Mesodermal cell (in vitro differentiated cells): Measurements from ENCODE around the gene TBL1X.

Experiments used
- H3K27ac ChIP-seq: 2 replicates; pipeline ENCODE4 v1.7.0; 2013; ENCODE audit warnings: mild to moderate bottlenecking, low read depth, low read length, moderate library complexity; ENCODE audit not compliant: severe bottlenecking
- H3K36me3 ChIP-seq: 2 replicates; pipeline ENCODE4 v1.7.1; 2013; ENCODE audit warnings: mild to moderate bottlenecking, low read length, moderate library complexity; ENCODE audit not compliant: control insufficient read depth, insufficient read depth
- H3K4me1 ChIP-seq: one replicate; pipeline ENCODE4 v1.7.1; 2013; ENCODE audit warnings: mild to moderate bottlenecking, low read length; ENCODE audit not compliant: insufficient read depth, control insufficient read depth, poor library complexity, severe bottlenecking
- H3K4me3 ChIP-seq: 2 replicates; pipeline ENCODE4 v1.7.0; 2013; ENCODE audit warnings: low read length, control low read depth, mild to moderate bottlenecking; ENCODE audit not compliant: insufficient read depth, poor library complexity, severe bottlenecking; ENCODE audit errors: extremely low read depth
- H3K9me3 ChIP-seq: 2 replicates; pipeline ENCODE4 v1.7.1; 2013; ENCODE audit warnings: mild to moderate bottlenecking, low read length, moderate library complexity; ENCODE audit not compliant: control insufficient read depth
- WGBS, 2 experiments: methylation state at CpG; one replicate each; pipeline ENCODE4 v1.1.5; 2013; ENCODE audit warnings: missing lambda C conversion rate in 2 of 2; ENCODE audit not compliant: insufficient coverage in 2 of 2; 5-methylcytosine and 5-hydroxymethylcytosine counted together

TBL1X gene

GRCh38 chrX:9495496-9495895, 30.6 kb downstream of the TBL1X start:
- 87 to 91% methylated on average over 5 to 7 of the region's 10 CpGs for WGBS, 2 experiments
- Histone ChIP-seq H3K27ac (no peak overlapping the region), H3K4me1 (peaks cover 10% of the 10 kb centered on the region), H3K4me3 (no peak overlapping the region), H3K36me3 (peaks cover 9% of the 10 kb centered on the region), H3K9me3 (no peaks in the 10 kb centered on the region)

GRCh38 chrX:9498236-9498635, 33.4 kb downstream of the TBL1X start:
- H3K27ac ChIP-seq: peak overlapping the region; percentile 64
- peaks cover 9% of the 10 kb centered on the region for H3K4me1 ChIP-seq
- no peak overlapping the region for H3K4me3 ChIP-seq
- H3K36me3 ChIP-seq: peaks cover 18% of the 10 kb centered on the region
- WGBS, 2 experiments: 75% methylated on average over 2 of the region's 5 CpGs; no CpG with 5 or more reads in 1 of the 2 experiments
- no peaks in the 10 kb centered on the region for H3K9me3 ChIP-seq

DNA sequence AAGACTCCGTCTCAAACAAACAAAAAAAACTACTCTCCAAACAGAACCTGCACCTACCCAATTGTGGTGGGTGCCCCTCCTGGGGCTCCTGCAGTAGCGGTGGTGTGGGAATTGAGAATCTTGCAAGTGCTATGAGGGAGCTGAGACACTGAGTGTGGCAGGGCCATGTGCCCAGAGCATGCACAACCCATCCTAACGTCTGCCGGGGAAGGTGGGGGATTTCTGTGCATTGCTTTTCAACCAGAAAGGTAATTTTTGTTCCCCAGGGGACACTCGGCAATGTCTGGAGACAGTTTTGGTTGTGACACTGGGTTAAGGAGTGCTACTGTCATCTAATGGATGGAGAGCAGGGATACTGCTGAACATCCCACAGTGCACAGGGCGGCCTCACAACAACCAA, 35.7 kb downstream of the TBL1X start:
- H3K9me3 ChIP-seq: no peaks in the 10 kb centered on the region
- H3K4me1 ChIP-seq: no peaks in the 10 kb centered on the region
- peaks cover 31% of the 10 kb centered on the region for H3K36me3 ChIP-seq
- WGBS, 2 experiments: 80 to 100% methylated on average over 1 to 3 of the region's 6 CpGs
- no peak overlapping the region for H3K27ac ChIP-seq
- H3K4me3 ChIP-seq: no peak overlapping the region

- Histone ChIP-seq H3K36me3 (peaks cover 24% of the 10 kb centered on the region), H3K4me1 (no peaks in the 10 kb centered on the region), H3K9me3 (no peaks in the 10 kb centered on the region), H3K4me3 (no peak overlapping the region), H3K27ac (no peak overlapping the region)
- 100% methylated on average over 1 of the region's 2 CpGs; no CpG with 5 or more reads in 1 of the 2 experiments for WGBS, 2 experiments
Observed at GRCh38 chrX:9501362-9501761, 36.5 kb downstream of the TBL1X start.

DNA sequence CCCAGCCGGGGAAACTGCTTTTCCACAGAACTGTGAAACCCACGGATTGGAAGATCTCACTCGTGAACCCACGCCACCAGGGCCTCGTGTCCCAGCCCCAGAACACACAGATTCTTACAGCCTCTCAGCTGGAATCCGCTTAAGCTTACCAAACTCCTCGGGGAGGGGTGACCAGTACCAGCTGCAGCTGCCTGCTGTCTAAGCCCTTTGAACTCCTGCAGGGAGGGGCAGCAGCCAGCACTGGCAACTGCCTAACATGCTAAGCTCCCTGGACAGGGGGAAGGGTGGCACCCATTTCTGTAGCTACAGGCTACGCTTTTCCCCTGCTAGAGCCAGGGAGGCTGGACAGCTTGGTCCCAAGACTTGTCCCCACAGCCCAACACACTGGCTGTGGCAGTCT, 38.4 kb downstream of the TBL1X start:
- Histone ChIP-seq H3K9me3 (no peaks in the 10 kb centered on the region), H3K4me3 (no peak overlapping the region), H3K27ac (no peak overlapping the region), H3K36me3 (peaks cover 24% of the 10 kb centered on the region), H3K4me1 (no peaks in the 10 kb centered on the region)
- WGBS, 2 experiments: 0% methylated on average over 1 of the region's 8 CpGs; no CpG with 5 or more reads in 1 of the 2 experiments

DNA sequence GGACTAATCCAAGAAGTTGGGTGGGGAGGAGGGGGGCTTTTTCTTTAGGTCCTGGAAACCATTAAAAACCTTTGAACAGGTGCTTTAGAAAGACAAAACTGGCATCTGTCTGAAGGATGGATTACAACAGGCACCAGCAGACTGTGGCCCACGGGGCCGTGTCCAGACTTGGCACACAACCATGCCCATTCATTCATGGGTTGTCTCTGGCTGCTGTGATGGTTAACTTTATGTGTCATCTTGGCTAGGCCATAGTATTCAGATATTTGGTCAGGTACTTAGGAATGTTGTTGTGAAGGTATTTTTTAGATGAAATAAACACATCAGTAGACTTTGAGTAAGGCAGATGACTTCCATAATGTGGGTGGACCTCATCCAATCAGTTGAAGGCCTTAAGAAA, 45.5 kb downstream of the TBL1X start:
- no peaks in the 10 kb centered on the region for H3K9me3 ChIP-seq
- peaks cover 6% of the 10 kb centered on the region for H3K4me1 ChIP-seq
- no CpG with 5 or more reads among the region's 2 CpGs for whole genome bisulfite sequencing, 2 experiments
- H3K36me3 ChIP-seq: peaks cover 13% of the 10 kb centered on the region
- H3K27ac ChIP-seq: no peak overlapping the region
- H3K4me3 ChIP-seq: no peak overlapping the region

- H3K4me1 ChIP-seq: peaks cover 7% of the 10 kb centered on the region
- peaks cover 13% of the 10 kb centered on the region for H3K36me3 ChIP-seq
- H3K9me3 ChIP-seq: no peaks in the 10 kb centered on the region
- no peak overlapping the region for H3K4me3 ChIP-seq
- no CpG with 5 or more reads among the region's 3 CpGs for WGBS, 2 experiments
- H3K27ac ChIP-seq: no peak overlapping the region
Observed at GRCh38 chrX:9510980-9511379, 46.1 kb downstream of the TBL1X start.

GRCh38 chrX:9515489-9515888, 50.6 kb downstream of the TBL1X start:
- no peak overlapping the region for H3K27ac ChIP-seq
- no peaks in the 10 kb centered on the region for H3K9me3 ChIP-seq
- peaks cover 7% of the 10 kb centered on the region for H3K4me1 ChIP-seq
- H3K4me3 ChIP-seq: no peak overlapping the region
- 93 to 100% methylated on average over 3 of the region's 10 CpGs for WGBS, 2 experiments
- H3K36me3 ChIP-seq: peaks cover 7% of the 10 kb centered on the region

- H3K4me1 ChIP-seq: peaks cover 10% of the 10 kb centered on the region
- no peak overlapping the region for H3K27ac ChIP-seq
- H3K4me3 ChIP-seq: no peak overlapping the region
- WGBS, 2 experiments: 70 to 85% methylated on average over 2 of the region's 4 CpGs
- no peaks in the 10 kb centered on the region for H3K9me3 ChIP-seq
- peaks cover 7% of the 10 kb centered on the region for H3K36me3 ChIP-seq
Observed at GRCh38 chrX:9515973-9516538, 51.2 kb downstream of the TBL1X start.

- WGBS, 2 experiments: no CpG with 5 or more reads among the region's 3 CpGs
- Histone ChIP-seq H3K4me3 (no peak overlapping the region), H3K27ac (no peak overlapping the region), H3K36me3 (peaks cover 7% of the 10 kb centered on the region), H3K9me3 (no peaks in the 10 kb centered on the region), H3K4me1 (peaks cover 10% of the 10 kb centered on the region)
Observed at GRCh38 chrX:9516635-9517034, 51.8 kb downstream of the TBL1X start.

DNA sequence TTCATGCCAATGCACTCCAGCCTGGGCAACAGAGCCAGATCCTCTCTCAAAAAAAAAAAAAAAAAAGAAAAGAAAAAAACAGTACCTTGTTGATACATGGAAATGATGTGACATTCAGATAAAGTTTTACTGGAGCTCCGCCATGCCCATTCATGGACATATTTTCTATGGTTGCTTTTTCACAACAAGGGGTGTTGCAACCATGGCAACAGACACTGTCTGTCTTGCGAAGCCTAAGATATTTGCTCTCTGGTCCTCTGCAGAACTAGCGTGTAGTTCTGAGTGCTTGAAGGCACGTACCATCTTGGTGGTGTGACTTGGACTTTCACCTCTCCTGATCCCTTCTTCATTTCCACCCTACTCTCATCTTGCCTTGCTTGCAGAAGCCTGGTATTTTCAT, 53.2 kb downstream of the TBL1X start:
- Histone ChIP-seq H3K4me3 (no peak overlapping the region), H3K27ac (no peak overlapping the region), H3K9me3 (no peaks in the 10 kb centered on the region), H3K36me3 (peaks cover 4% of the 10 kb centered on the region), H3K4me1 (peaks cover 10% of the 10 kb centered on the region)
- WGBS, 2 experiments: 80 to 93% methylated on average over 1 to 3 of the region's 4 CpGs
